K562 (cell line): Measurements from ENCODE around the gene BEST1. TPM values are rescaled to one million over a fixed set of nuclear protein-coding genes. Genes with fewer than 3 reads are reported as not detected.

ENCODE experiments used
- ATAC-seq: fragments of 200-7000 bp; cut with Tn5 transposase; 3 replicates; pipeline ENCODE4 v1.9.1; 2020; ENCODE audit warnings: moderate library complexity
- BruUV-seq: library from RNA; stranded (reverse); fragments of 400-500 nt; replicated peaks from 2 replicates; lab custom pipeline; 2021; lab: Mats Ljungman, UMichigan
- CTCF ChIA-PET: fragments of 300-600 bp; formaldehyde crosslinking; extraction: SDS; loops from one replicate; lab custom pipeline; 2021; ENCODE audit warnings: low intra/inter-chr PET ratio; lab: Yijun Ruan, JAX
- POLR2A ChIA-PET: fragments of 300-600, 350-650 bp; sonication (Branson Sonifier 250); formaldehyde crosslinking; extraction: SDS; loops from one replicate; lab custom pipeline; 2021; ENCODE audit warnings: antibody characterized with exemption, inconsistent platforms; lab: Yijun Ruan, JAX
- DNase-seq, 4 experiments: peaks; one replicate each; pipeline versions ENCODE4 v3.0.0 to v3.0.0-alpha.2; 2011 to 2018; ENCODE audit warnings: low spot score in 3 of 4, mixed read lengths in 3 of 4; ENCODE audit errors: extremely low read depth in 1 of 4
- FAIRE-seq: peaks from 2 replicates; lab custom pipeline; 2011; peaks lifted over from hg19 to GRCh38; lab: Jason Lieb, UNC
- H2AFZ ChIP-seq: 2 replicates; pipeline ENCODE4 v1.6.0; 2011; ENCODE audit warnings: low read depth, low read length, control low read depth, inconsistent platforms
- H3K27ac ChIP-seq: fragments of 200-600 bp; 3 replicates; pipeline ENCODE4 v1.8.0; 2011; ENCODE audit warnings: low read depth, mild to moderate bottlenecking, control low read depth, inconsistent platforms, low read length, moderate library complexity, mixed read lengths; ENCODE audit errors: extremely low read depth
- H3K27me3 ChIP-seq, 2 experiments: fragments of 300-600 bp in 1 of 2; 2 replicates in 1 of 2; 3 replicates in 1 of 2; pipeline versions ENCODE4 v1.6.0 to v1.8.0; 2011; ENCODE audit warnings: inconsistent platforms in 2 of 2, low read length in 2 of 2, mild to moderate bottlenecking in 1 of 2, mixed read lengths in 1 of 2, moderate library complexity in 1 of 2; ENCODE audit not compliant: control insufficient read depth in 2 of 2, insufficient read depth in 2 of 2
- H3K36me3 ChIP-seq: fragments of 300-600 bp; 3 replicates; pipeline ENCODE4 v1.8.0; 2011; ENCODE audit warnings: mild to moderate bottlenecking, low read length, inconsistent platforms; ENCODE audit not compliant: control insufficient read depth, insufficient read depth
- H3K4me1 ChIP-seq, 2 experiments: fragments of 200-600 bp in 1 of 2; replicated peaks in 1 of 2; 2 replicates in 1 of 2; 3 replicates in 1 of 2; pipeline versions ENCODE4 v1.5.1 to v1.8.0; 2011; ENCODE audit warnings: inconsistent platforms in 2 of 2, low read length in 2 of 2, mild to moderate bottlenecking in 1 of 2, mixed read lengths in 1 of 2, moderate library complexity in 1 of 2; ENCODE audit not compliant: control insufficient read depth in 2 of 2, insufficient read depth in 2 of 2
- H3K4me2 ChIP-seq: 2 replicates; pipeline ENCODE4 v1.6.1; 2011; ENCODE audit warnings: low read length, control low read depth, inconsistent platforms, mixed read lengths; ENCODE audit not compliant: insufficient read depth
- H3K4me3 ChIP-seq: fragments of 200-600 bp; sonication (generic), shearing (Covaris generic); 2 replicates; pipeline ENCODE4 v1.5.1; 2016; ENCODE audit warnings: control low read depth, inconsistent platforms
- H3K79me2 ChIP-seq: fragments of 200-600 bp; 3 replicates; pipeline ENCODE4 v1.8.0; 2011; ENCODE audit warnings: low read length, inconsistent platforms; ENCODE audit not compliant: control insufficient read depth, insufficient read depth
- H3K9ac ChIP-seq, 2 experiments: 2 replicates each; pipeline versions ENCODE4 v1.6.0 to v1.6.1; 2011; ENCODE audit warnings: low read depth in 2 of 2, low read length in 2 of 2, control low read depth in 1 of 2, inconsistent platforms in 1 of 2, mild to moderate bottlenecking in 1 of 2, mixed read lengths in 1 of 2; ENCODE audit not compliant: insufficient read depth in 1 of 2
- H3K9me1 ChIP-seq: one replicate; pipeline ENCODE4 v1.6.0; 2011; ENCODE audit warnings: inconsistent platforms, mild to moderate bottlenecking, low read length, moderate library complexity; ENCODE audit not compliant: control insufficient read depth, insufficient read depth
- H3K9me3 ChIP-seq: replicated peaks from 2 replicates; pipeline ENCODE4 v1.5.1; 2011; ENCODE audit warnings: low read depth, low read length, inconsistent platforms; ENCODE audit not compliant: control insufficient read depth, insufficient read depth
- H4K20me1 ChIP-seq: replicated peaks from 2 replicates; pipeline ENCODE4 v1.6.1; 2011; ENCODE audit warnings: low read length, inconsistent platforms, mixed read lengths; ENCODE audit not compliant: control insufficient read depth, insufficient read depth
- BHLHE40 ChIP-seq: IDR thresholded peaks from 2 replicates; pipeline ENCODE4 v1.6.1; 2011; ENCODE audit warnings: low read length, improper control_type of control experiment
- CTCF ChIP-seq, 3 experiments: IDR thresholded peaks in 2 of 3; conservative IDR thresholded peaks in 1 of 3; 2 replicates each; pipeline ENCODE4 v1.5.1; 2011 to 2012; ENCODE audit warnings: low read length in 3 of 3, mild to moderate bottlenecking in 3 of 3, control low read depth in 2 of 3, improper control_type of control experiment in 1 of 3, inconsistent platforms in 1 of 3, low read depth in 1 of 3, mixed read lengths in 1 of 3, moderate library complexity in 1 of 3; ENCODE audit not compliant: insufficient read depth in 2 of 3
- EP400 ChIP-seq: fragments of 450-650 bp; IDR thresholded peaks from 2 replicates; pipeline ENCODE4 v1.6.1; 2017; ENCODE audit warnings: antibody characterized with exemption, mild to moderate bottlenecking, moderate library complexity
- HMGXB4 ChIP-seq: sonication (generic); formaldehyde crosslinking; IDR thresholded peaks from 2 replicates; pipeline ENCODE4 v1.8.1; 2023; ENCODE audit warnings: mild to moderate bottlenecking, missing genetic modification reagents
- MED1 ChIP-seq: sonication (generic); formaldehyde crosslinking; IDR thresholded peaks from 2 replicates; pipeline ENCODE4 v1.8.1; 2023; ENCODE audit warnings: missing genetic modification reagents, borderline replicate concordance
- POLR2G ChIP-seq: fragments of 200-400 bp; formaldehyde crosslinking; IDR thresholded peaks from 2 replicates; pipeline ENCODE4 v1.6.1; 2017; ENCODE audit warnings: low read depth, mild to moderate bottlenecking, antibody characterized with exemption, low read length, moderate library complexity
- ZBTB12 ChIP-seq: fragments of 250-450 bp; sonication (Bioruptor Pico); IDR thresholded peaks from 2 replicates; pipeline ENCODE4 v1.4.0; 2020
- WGBS: fragments of 100-300 bp; shearing (Covaris generic); methylation state at CpG from one replicate; pipeline ENCODE4 v1.1.6; 2016; ENCODE audit warnings: low coverage, mixed read lengths; ENCODE audit not compliant: insufficient coverage; ENCODE audit errors: missing lambda C conversion rate; 5-methylcytosine and 5-hydroxymethylcytosine counted together
- in situ Hi-C: fragments of 300-500 bp; cut with MboI; formaldehyde crosslinking; loops from 4 replicates; pipeline ENCODE4 v1.15.0; 2018; ENCODE audit warnings: inconsistent platforms, mixed read lengths
- intact Hi-C: fragments of 100-400 bp; cut with micrococcal nuclease; formaldehyde crosslinking; loops from 2 replicates; pipeline ENCODE4 v1.14.2; 2022
- polyA plus RNA-seq, 8 experiments: library from polyadenylated mRNA; depleted of rRNA in 4 of 8; stranded (reverse) in 5 of 8; unstranded in 3 of 8; fragments of >200 nt; fragmentation: Nextera tagmentation in 2 of 8; fragmentation: Illumina TruSeq in 1 of 8; extraction: Ambion mirVana in 2 of 8; extraction: Trizol in 1 of 8; gene quantifications; 2 replicates each; pipeline versions ENCODE4 v1.2.1 to v1.2.3, GENCODE V29; 2011 to 2014; ENCODE audit warnings: inconsistent platforms in 1 of 8, missing spikeins in 1 of 8
- total RNA-seq, 7 experiments: library from RNA; depleted of rRNA in 6 of 7; stranded (reverse); fragments of >200 nt in 6 of 7; fragmentation: Illumina TruSeq in 2 of 7; extraction: Trizol in 2 of 7; gene quantifications; 2 replicates each; pipeline versions ENCODE4 v1.2.1 to v1.2.3, GENCODE V29; 2011 to 2021; ENCODE audit warnings: low replicate concordance in 1 of 7

The BEST1 gene
- total and polyA plus RNA-seq, 9 of the 15 experiments (the other 6 are each of a cell fraction or from before 2014, with no cell fraction given): 0.07 to 1.3 (median 0.40) TPM

GRCh38 chr11:61908730-61909316 lies 41.3 kb upstream of the BEST1 start (continued):
- TF ChIP-seq HMGXB4 (CRISPR knock-in tag) (no peak), POLR2G (peak; percentile 38; the same call in 1 of the 2 replicates), ZBTB12 (CRISPR knock-in tag) (no peak)
- TF ChIP-seq, all 486 proteins: peak for 8

GRCh38 chr11:61910187-61911127 lies 39.7 kb upstream of the BEST1 start:
- H3K27me3 ChIP-seq: no peaks in the 10 kb centered on the region
- intact Hi-C loops: no loop called here
- ATAC-seq (0 out of 3 replicates have a peak, but pooled peaks have one; percentile 11), DNase-seq (no peak), FAIRE-seq (peak; percentile 69)
- H3K79me2 ChIP-seq: peaks cover 70% of the 10 kb centered on the region
- TF ChIP-seq CTCF (IDR thresholded peaks at IDR 0.05 in 2 of 3, conservative IDR thresholded peaks at IDR 0.05 in 1 of 3; ENCODE audit: insufficient read depth in 2 of 3, low read depth in 1 of 3, low read length in 3 of 3): 0 out of 6 replicates have a peak, but pooled peaks of 1 of the 3 experiments have one; percentile 1
- no peak for TF ChIP-seq MED1 (CRISPR knock-in tag)
- TF ChIP-seq EP400: no peak
- TF ChIP-seq BHLHE40: no peak
- H3K4me1 ChIP-seq: peaks cover 14 to 65% of the 10 kb centered on the region in 2 experiments
- no peak overlapping the region for H3K4me2 ChIP-seq
- H4K20me1 ChIP-seq: peaks cover 24% of the 10 kb centered on the region; the same call in 1 of the 2 replicates
- BruUV-seq: no TSS peak
- H3K9me1 ChIP-seq: peaks cover 12% of the 10 kb centered on the region
- no peak overlapping the region for H3K4me3 ChIP-seq
- in situ Hi-C loops: no loop called here
- 85% methylated on average over 10 of the region's 13 CpGs for WGBS
- POLR2A ChIA-PET: interaction anchor here (0.9 kb wide), 1 partner anchor 10 kb away, joined by 3 read pairs; no protein-coding TSS in a partner anchor
- H3K27ac ChIP-seq: no peak overlapping the region
- H3K9me3 ChIP-seq: no peaks in the 10 kb centered on the region
- peaks cover 46% of the 10 kb centered on the region; the same call in 2 of the 3 replicates for H3K36me3 ChIP-seq
- no peak overlapping the region for H2AFZ ChIP-seq
- CTCF ChIA-PET: no interaction called here
- peak overlapping the region in 1 of 2 experiments; percentile 70; a peak in 2 of 4 replicates for H3K9ac ChIP-seq
